NCI-H524 (cell line): ENCODE measurements around the gene PAX1.
A peak's percentile ranks its signal among the peaks of the same experiment; 100 is the strongest.

Source experiments
- DNase-seq, 2 experiments: peaks; one replicate each; lab custom pipeline; 2025; lab: John Stamatoyannopoulos, UW

PAX1 gene

GRCh38 chr20:21703717-21704407 is 1.6 kb upstream of the PAX1 start:
- no peak for DNase-seq

- DNase-seq: no peak
Observed at GRCh38 chr20:21704408-21705385, 767 bp upstream of the PAX1 start.

- no peak for DNase-seq
Observed at GRCh38 chr20:21706261-21707195, 1.1 kb downstream of the PAX1 start.

GRCh38 chr20:21707267-21707666 is 1.8 kb downstream of the PAX1 start:
- no peak for DNase-seq

- no peak for DNase-seq
Observed at GRCh38 chr20:21707999-21708737, 2.7 kb downstream of the PAX1 start.

- no peak for DNase-seq
Observed at GRCh38 chr20:21708738-21709534, 3.5 kb downstream of the PAX1 start.

- DNase-seq: no peak
Observed at GRCh38 chr20:21709535-21709904, 4.1 kb downstream of the PAX1 start.

GRCh38 chr20:21710341-21710740 is 4.9 kb downstream of the PAX1 start:
- no peak for DNase-seq

GRCh38 chr20:21710863-21711431 is 5.5 kb downstream of the PAX1 start:
- no peak for DNase-seq

GRCh38 chr20:21712443-21713059 is 7.1 kb downstream of the PAX1 start:
- DNase-seq: no peak

- DNase-seq: no peak
Observed at GRCh38 chr20:21713470-21713869, 8.0 kb downstream of the PAX1 start.

- no peak for DNase-seq
Observed at GRCh38 chr20:21713901-21714296, 8.4 kb downstream of the PAX1 start.

GRCh38 chr20:21714297-21715192 is 9.1 kb downstream of the PAX1 start:
- no peak for DNase-seq

GRCh38 chr20:21715193-21715881 is 9.9 kb downstream of the PAX1 start:
- DNase-seq: no peak

- DNase-seq: peak; percentile 26 to 71
Observed at GRCh38 chr20:21719592-21720214, 14.2 kb downstream of the PAX1 start.

GRCh38 chr20:21725892-21726291 is 20.4 kb downstream of the PAX1 start:
- DNase-seq: no peak

- no peak for DNase-seq
Observed at GRCh38 chr20:21729316-21729715, 23.9 kb downstream of the PAX1 start.

GRCh38 chr20:21739161-21739560 is 33.7 kb downstream of the PAX1 start:
- no peak for DNase-seq
